ENCODE data around the gene SEC61B. TPM values are rescaled to one million over a fixed set of nuclear protein-coding genes. Genes with fewer than 3 reads are reported as not detected.

Gene SEC61B
- total RNA-seq, 3 donors from 2014 or later, result 86.3 to 121 (median 92.9) TPM

DNA sequence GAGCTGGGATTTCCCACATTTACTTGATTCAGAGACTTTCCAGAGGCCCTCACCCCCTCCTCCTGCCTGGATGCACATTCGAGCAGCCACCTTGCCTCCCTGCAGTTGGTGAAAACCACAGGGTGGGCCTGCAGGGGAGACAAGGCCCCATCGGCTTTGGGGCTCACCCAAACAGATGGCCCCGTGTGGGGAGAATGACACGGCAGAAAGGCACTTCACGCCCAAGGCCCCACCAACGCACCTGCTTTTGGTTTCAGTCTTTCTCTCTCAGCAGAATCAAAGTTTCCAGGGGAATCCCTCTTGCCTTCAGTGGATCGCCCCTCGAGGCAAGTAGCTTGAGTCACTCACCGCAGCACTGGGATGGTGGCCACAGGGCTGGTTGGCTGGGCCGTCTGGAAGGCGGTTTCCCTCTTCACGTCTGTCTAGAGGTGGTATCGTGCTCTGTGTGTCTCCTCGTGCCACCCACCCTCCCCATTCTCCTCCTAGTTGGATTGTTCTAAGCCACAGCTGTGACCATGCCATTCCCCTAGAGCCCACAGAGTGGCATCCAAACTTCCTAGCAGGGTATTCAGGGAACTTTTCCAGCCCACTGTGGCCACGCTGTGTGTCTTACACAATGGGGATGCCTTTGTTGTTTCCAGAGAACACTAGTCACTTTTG is 31.8 kb downstream of the SEC61B start:
- Histone ChIP-seq H3K4me3 (peak overlapping the region in 1 of 3 donors; percentile 3), H3K27ac (no peak overlapping the region), H3K4me1 (no peaks in the 10 kb centered on the region), H3K36me3 (no peaks in the 10 kb centered on the region), H3K9me3 (no peaks in the 10 kb centered on the region), H3K27me3 (no peaks in the 10 kb centered on the region)
- TF ChIP-seq POLR2A (IDR thresholded peaks at IDR 0.05) (no peak), POLR2AphosphoS5 (IDR thresholded peaks at IDR 0.05) (no peak)
- TF ChIP-seq, protein P1, sequence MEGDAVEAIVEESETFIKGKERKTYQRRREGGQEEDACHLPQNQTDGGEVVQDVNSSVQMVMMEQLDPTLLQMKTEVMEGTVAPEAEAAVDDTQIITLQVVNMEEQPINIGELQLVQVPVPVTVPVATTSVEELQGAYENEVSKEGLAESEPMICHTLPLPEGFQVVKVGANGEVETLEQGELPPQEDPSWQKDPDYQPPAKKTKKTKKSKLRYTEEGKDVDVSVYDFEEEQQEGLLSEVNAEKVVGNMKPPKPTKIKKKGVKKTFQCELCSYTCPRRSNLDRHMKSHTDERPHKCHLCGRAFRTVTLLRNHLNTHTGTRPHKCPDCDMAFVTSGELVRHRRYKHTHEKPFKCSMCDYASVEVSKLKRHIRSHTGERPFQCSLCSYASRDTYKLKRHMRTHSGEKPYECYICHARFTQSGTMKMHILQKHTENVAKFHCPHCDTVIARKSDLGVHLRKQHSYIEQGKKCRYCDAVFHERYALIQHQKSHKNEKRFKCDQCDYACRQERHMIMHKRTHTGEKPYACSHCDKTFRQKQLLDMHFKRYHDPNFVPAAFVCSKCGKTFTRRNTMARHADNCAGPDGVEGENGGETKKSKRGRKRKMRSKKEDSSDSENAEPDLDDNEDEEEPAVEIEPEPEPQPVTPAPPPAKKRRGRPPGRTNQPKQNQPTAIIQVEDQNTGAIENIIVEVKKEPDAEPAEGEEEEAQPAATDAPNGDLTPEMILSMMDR (IDR thresholded peaks at IDR 0.05), result no peak
- DNase-seq (ENCODE audit: low spot score in 2 of 2), result peak in 1 of 2 donors; percentile 22
- intact Hi-C loops (cut with DNase I; ENCODE audit: low total_unique reads), result no loop called here

DNA sequence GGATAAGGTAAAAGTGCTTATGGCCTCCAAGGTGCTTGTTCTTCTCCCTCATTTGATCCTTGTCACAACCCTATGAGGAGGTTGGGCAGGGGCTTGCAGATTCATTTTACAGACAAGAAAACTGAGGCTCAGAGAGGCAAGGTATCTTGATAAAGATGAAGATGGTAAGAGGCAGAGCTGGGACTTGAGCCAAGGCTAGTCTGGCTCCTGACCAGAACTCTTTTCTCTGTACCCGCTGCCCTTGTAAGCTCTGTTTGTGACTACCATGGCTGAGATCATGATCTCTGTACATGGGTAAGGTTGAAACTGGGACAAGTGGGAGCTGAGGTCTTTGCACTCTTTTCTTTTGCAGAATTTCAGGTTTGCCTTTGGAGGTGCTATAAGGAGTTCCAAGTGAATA is 33.6 kb downstream of the SEC61B start:
- no peak for TF ChIP-seq POLR2AphosphoS5 (IDR thresholded peaks at IDR 0.05)
- no peak for TF ChIP-seq POLR2A (IDR thresholded peaks at IDR 0.05)
- TF ChIP-seq, protein P1 (IDR thresholded peaks at IDR 0.05), result no peak
- Histone ChIP-seq H3K36me3 (no peaks in the 10 kb centered on the region), H3K4me1 (no peaks in the 10 kb centered on the region), H3K4me3 (no peak overlapping the region), H3K27ac (no peak overlapping the region), H3K9me3 (no peaks in the 10 kb centered on the region), H3K27me3 (no peaks in the 10 kb centered on the region)
- no peak for DNase-seq (ENCODE audit: low spot score in 2 of 2)
- intact Hi-C loops (cut with DNase I; ENCODE audit: low total_unique reads), result no loop called here

DNA sequence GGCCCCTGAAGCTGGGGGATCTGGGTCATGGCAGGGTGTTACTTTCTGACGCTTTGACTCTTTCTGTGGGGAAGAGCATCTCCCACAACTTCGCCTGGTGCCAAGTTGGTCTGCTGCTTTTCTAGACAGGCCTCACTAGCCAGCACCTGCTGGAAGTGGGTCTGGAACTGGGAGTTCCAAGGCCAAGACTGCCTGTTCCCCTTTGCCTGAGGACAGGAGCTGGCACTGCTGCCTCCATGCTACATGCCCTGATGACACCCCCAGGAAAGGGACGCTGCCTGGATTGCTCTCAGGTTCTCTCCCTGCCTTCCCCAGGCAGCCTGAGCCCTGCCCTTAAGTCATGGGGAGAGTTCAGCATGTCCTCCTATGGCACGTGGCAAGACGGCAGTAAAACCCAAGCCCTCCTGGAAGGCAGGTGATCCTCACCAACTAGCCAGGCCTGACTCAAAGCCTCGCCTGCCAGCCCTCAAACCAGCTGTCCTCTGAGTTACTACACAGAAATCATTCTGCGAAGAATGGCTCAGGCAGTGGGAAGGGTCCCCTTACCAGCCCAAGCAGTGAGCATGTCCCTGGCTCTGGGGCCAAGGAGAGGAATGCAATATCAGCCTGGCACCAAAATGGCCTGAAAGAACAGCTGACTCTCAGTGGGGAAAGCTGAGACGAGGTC is 35.8 kb downstream of the SEC61B start:
- H3K4me3 ChIP-seq, result no peak overlapping the region
- no peak for DNase-seq (ENCODE audit: low spot score in 2 of 2)
- H3K36me3 ChIP-seq, result no peaks in the 10 kb centered on the region
- H3K9me3 ChIP-seq, result no peaks in the 10 kb centered on the region
- no peaks in the 10 kb centered on the region for H3K4me1 ChIP-seq
- intact Hi-C loops (cut with DNase I; ENCODE audit: low total_unique reads), result no loop called here
- no peak for TF ChIP-seq POLR2A (IDR thresholded peaks at IDR 0.05)
- TF ChIP-seq, protein P1 (IDR thresholded peaks at IDR 0.05), result no peak
- no peak for TF ChIP-seq POLR2AphosphoS5 (IDR thresholded peaks at IDR 0.05)
- H3K27ac ChIP-seq, result no peak overlapping the region
- no peaks in the 10 kb centered on the region for H3K27me3 ChIP-seq

DNA sequence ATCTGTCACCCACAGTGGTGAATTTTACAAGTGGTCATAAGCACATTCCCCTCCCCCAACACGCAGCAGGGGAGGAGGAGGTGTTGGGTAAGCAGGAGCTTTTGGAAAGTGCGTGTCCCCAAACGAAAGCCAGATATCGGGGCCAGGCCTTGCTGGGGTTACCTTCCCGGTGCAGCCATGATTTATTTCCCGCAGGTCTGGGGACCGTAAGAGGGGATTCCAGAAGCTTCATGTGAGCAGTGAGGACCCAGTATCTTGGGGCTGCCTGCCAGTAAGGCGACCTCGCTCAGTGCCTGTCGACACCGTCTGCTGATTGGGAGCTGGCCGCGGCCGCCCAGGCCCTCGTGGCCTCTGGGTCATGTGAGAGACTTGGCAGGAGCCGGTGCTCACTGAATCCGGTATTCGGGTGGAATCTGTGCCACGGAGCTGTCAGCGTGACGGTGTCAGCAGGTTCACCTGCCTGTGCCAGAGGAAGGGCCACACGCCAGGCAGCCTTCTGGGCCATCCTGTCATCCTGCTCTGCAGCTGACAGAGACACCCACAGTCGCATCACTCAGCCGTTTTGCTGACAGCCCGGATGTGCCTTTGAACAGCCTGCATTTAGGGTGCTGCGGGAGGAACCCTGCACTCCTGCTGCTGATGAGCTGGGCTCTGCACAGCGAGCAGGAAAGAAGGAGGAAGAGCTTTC is 37.3 kb downstream of the SEC61B start:
- Histone ChIP-seq H3K4me1 (no peaks in the 10 kb centered on the region), H3K27me3 (no peaks in the 10 kb centered on the region), H3K27ac (peak overlapping the region; percentile 73 to 74), H3K4me3 (peak overlapping the region; percentile 36 to 62 (median 50)), H3K9me3 (no peaks in the 10 kb centered on the region), H3K36me3 (no peaks in the 10 kb centered on the region)
- intact Hi-C loops (cut with DNase I; ENCODE audit: low total_unique reads), result no loop called here
- TF ChIP-seq, protein P1 (IDR thresholded peaks at IDR 0.05), result no peak
- TF ChIP-seq POLR2AphosphoS5 (IDR thresholded peaks at IDR 0.05), result peak; percentile 51 to 70 (median 62)
- DNase-seq (ENCODE audit: low spot score in 2 of 2), result peak; percentile 63 to 75

DNA sequence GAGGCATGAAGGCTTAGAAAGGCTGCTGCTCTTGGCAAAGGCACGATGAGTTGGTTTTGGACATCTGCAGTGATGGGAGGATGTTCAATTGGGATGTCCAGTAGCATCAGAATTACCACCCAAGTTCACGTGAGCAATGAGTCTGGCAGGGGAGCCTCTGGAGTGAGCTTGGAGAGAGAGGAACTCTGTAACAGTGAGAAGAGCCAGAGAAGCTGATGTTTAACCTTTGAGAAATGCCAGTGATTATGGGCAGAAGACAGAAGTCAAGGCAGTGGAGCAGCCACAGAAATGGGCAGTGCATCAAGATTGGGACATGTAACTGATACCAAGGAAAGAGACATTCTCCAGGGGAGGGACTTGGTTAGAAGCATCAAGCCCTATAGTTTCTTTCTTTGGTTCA is 39.8 kb downstream of the SEC61B start:
- Histone ChIP-seq H3K36me3 (no peaks in the 10 kb centered on the region), H3K27me3 (no peaks in the 10 kb centered on the region), H3K9me3 (no peaks in the 10 kb centered on the region), H3K4me3 (no peak overlapping the region), H3K27ac (no peak overlapping the region), H3K4me1 (no peaks in the 10 kb centered on the region)
- TF ChIP-seq, protein P1 (IDR thresholded peaks at IDR 0.05), result no peak
- TF ChIP-seq POLR2A (IDR thresholded peaks at IDR 0.05), result no peak
- TF ChIP-seq POLR2AphosphoS5 (IDR thresholded peaks at IDR 0.05), result no peak
- no peak for DNase-seq (ENCODE audit: low spot score in 2 of 2)
- intact Hi-C loops (cut with DNase I; ENCODE audit: low total_unique reads), result no loop called here
